Natural killer cell (primary cell): Measurements from ENCODE around the gene NFIL3. TPM values are rescaled to one million over a fixed set of nuclear protein-coding genes. Genes with fewer than 3 reads are reported as not detected.
A peak's percentile ranks its signal among the peaks of the same experiment; 100 is the strongest.

Experiments
- ATAC-seq, 3 donors: fragments of 150-1000 bp in 2 of 3; fragments of 200-7000 bp in 1 of 3; cut with Tn5 transposase; 1 replicate in 1 of 3; 2 replicates in 2 of 3; pipeline ENCODE4 v1.10.0; 2021; ENCODE audit warnings: mild to moderate bottlenecking in 2 of 3, moderate library complexity in 2 of 3
- DNase-seq, 2 donors: peaks; one replicate each; pipeline versions ENCODE4 v3.0.0 to v3.0.0-alpha.2; 2013 to 2021; ENCODE audit warnings: mixed read lengths in 1 of 2
- H3K27ac ChIP-seq: one replicate; pipeline ENCODE4 v1.5.1; 2013; ENCODE audit warnings: mild to moderate bottlenecking, low read length
- H3K27me3 ChIP-seq: one replicate; pipeline ENCODE4 v1.6.1; 2013; ENCODE audit warnings: low read length; ENCODE audit not compliant: control insufficient read depth, insufficient read depth
- H3K36me3 ChIP-seq: one replicate; pipeline ENCODE4 v1.6.1; 2013; ENCODE audit warnings: low read length; ENCODE audit not compliant: control insufficient read depth, insufficient read depth
- H3K4me1 ChIP-seq: one replicate; pipeline ENCODE4 v1.6.1; 2013; ENCODE audit warnings: low read length; ENCODE audit not compliant: control insufficient read depth, insufficient read depth
- H3K4me3 ChIP-seq: one replicate; pipeline ENCODE4 v1.5.1; 2013; ENCODE audit warnings: low read length
- H3K9me3 ChIP-seq: one replicate; pipeline ENCODE4 v1.6.1; 2013; ENCODE audit warnings: low read length; ENCODE audit not compliant: control insufficient read depth, insufficient read depth
- H3K27ac Mint-ChIP-seq, 2 donors: one replicate each; pipeline ENCODE4 v1.8.0; 2022; ENCODE audit warnings: mild to moderate bottlenecking in 2 of 2, mixed read lengths in 2 of 2, moderate library complexity in 1 of 2
- H3K27me3 Mint-ChIP-seq, 2 donors: one replicate each; pipeline ENCODE4 v1.8.0; 2022; ENCODE audit warnings: low read depth in 2 of 2, mixed read lengths in 2 of 2
- H3K36me3 Mint-ChIP-seq: one replicate; pipeline ENCODE4 v1.8.0; 2022; ENCODE audit warnings: mixed read lengths
- H3K4me1 Mint-ChIP-seq, 2 donors: one replicate each; pipeline ENCODE4 v1.8.0; 2022; ENCODE audit warnings: mixed read lengths in 2 of 2
- H3K4me3 Mint-ChIP-seq: one replicate; pipeline ENCODE4 v1.8.0; 2022; ENCODE audit warnings: mild to moderate bottlenecking, moderate library complexity, mixed read lengths
- H3K9me3 Mint-ChIP-seq, 2 donors: one replicate each; pipeline ENCODE4 v1.8.0; 2022; ENCODE audit warnings: mixed read lengths in 2 of 2
- WGBS: methylation state at CpG from one replicate; pipeline ENCODE4 v1.1.7; 2013; ENCODE audit warnings: missing lambda C conversion rate; ENCODE audit not compliant: insufficient coverage; 5-methylcytosine and 5-hydroxymethylcytosine counted together
- intact Hi-C: fragments of 100-400 bp; cut with micrococcal nuclease; formaldehyde crosslinking; loops from one replicate; pipeline ENCODE4 v1.14.2; 2022
- total RNA-seq, 4 donors: library from RNA; stranded (reverse); fragments of 120-200 nt in 1 of 4; gene quantifications; one replicate each; pipeline versions ENCODE4 v1.2.3 to v1.2.4, GENCODE V29; 2013 to 2022
- TF ChIP-seq, protein P1 (sequence below): fragments of 200-600 bp; IDR thresholded peaks from one replicate; pipeline ENCODE4 v1.8.0; 2022; ENCODE audit warnings: antibody characterized with exemption

The NFIL3 gene
- total RNA-seq, 3 donors from 2014 or later (not counting 1 experiment from before 2014, with no cell fraction given): 94.6 to 98.0 (median 97.0) TPM

DNA sequence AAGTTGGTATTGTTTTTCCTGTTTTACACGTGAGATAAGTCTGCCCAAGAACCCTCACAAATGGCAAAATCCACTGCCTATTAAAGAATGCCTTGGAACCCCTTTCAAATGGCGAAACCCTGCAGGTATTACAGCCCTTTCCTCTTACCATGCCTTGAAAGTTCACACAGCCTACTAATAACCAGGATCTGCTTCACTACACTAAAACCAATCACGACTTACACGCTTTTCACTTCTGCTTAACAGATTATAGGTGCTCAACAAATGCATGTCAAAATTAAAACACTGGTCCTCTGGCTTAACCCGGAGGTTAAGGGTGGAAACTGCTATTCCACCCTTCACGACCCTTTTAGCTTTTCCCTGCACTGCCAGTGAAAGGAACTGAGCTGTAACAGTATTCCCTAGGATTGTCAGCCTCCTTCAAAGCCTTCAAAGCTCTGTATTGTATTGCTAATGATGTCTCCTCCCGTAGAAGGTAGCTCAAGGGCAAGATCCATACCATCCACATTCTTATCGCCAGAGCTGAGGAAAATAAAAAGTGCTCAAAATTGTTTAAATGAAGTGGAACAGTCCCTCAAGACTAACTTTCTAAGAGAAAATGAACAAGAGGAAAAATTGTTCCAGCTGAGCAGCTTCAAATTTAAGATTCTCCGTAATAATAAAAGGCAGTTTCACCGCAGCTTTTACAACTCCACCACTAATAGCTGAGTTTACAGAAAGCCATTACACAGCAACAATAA, 62.9 kb downstream of the NFIL3 start:
- Mint-ChIP-seq H3K36me3 (no peaks in the 10 kb centered on the region), H3K27ac (peak overlapping the region; percentile 85 to 87), H3K9me3 (no peaks in the 10 kb centered on the region), H3K4me1 (peaks cover 39 to 51% of the 10 kb centered on the region in 2 donors), H3K27me3 (no peaks in the 10 kb centered on the region), H3K4me3 (peak overlapping the region; percentile 93)
- Histone ChIP-seq H3K36me3 (peaks cover 5% of the 10 kb centered on the region), H3K4me3 (peak overlapping the region; percentile 87), H3K4me1 (peaks cover 14% of the 10 kb centered on the region), H3K27me3 (no peaks in the 10 kb centered on the region), H3K27ac (peak overlapping the region; percentile 50), H3K9me3 (no peaks in the 10 kb centered on the region)
- no peak for DNase-seq
- no peak for ATAC-seq
- TF ChIP-seq, protein P1, sequence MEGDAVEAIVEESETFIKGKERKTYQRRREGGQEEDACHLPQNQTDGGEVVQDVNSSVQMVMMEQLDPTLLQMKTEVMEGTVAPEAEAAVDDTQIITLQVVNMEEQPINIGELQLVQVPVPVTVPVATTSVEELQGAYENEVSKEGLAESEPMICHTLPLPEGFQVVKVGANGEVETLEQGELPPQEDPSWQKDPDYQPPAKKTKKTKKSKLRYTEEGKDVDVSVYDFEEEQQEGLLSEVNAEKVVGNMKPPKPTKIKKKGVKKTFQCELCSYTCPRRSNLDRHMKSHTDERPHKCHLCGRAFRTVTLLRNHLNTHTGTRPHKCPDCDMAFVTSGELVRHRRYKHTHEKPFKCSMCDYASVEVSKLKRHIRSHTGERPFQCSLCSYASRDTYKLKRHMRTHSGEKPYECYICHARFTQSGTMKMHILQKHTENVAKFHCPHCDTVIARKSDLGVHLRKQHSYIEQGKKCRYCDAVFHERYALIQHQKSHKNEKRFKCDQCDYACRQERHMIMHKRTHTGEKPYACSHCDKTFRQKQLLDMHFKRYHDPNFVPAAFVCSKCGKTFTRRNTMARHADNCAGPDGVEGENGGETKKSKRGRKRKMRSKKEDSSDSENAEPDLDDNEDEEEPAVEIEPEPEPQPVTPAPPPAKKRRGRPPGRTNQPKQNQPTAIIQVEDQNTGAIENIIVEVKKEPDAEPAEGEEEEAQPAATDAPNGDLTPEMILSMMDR: no peak
- WGBS: 22% methylated on average over 8 of the region's 10 CpGs
- intact Hi-C loops: loop anchor here (1.0 to 10.0 kb wide), 2 partner anchors 64 to 266 kb away; no protein-coding TSS in a partner anchor

DNA sequence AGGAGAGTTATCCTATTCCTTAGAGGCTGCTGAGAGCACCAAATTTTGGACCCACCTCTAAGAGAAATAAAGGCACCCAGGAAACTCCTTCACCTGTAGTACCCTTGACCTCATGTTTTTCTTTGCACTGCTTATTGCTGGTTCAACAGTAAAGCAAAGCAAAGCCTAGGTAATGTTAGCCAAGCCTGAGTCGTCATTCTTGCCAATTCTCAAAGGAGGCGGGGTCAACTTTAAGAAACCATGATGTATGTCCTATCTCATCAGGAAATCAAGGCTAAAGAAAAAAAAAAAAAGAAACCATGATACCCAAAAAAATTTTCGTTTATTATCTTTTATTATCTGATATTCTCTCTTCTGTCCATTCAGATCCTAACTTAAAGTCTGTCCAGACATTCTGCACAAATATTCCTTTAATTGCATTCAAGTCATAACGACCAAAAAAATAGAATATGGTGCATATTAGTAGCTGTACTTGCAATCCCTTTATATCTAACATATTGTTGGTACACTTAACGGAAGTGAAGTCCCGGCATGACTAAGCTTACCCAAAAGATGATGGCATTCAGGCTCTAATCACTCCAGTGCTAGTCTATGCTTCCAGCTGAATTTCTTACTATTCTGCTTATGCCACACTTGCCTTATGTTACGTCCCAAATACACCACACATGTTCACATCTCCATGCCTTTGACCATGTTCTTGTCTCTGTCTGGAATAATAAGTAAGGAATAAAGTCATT, 63.7 kb downstream of the NFIL3 start:
- Mint-ChIP-seq H3K4me3 (peak overlapping the region; percentile 93), H3K27ac (peak overlapping the region in 1 of 2 donors; percentile 87), H3K27me3 (no peaks in the 10 kb centered on the region), H3K4me1 (peaks cover 39 to 51% of the 10 kb centered on the region in 2 donors), H3K9me3 (no peaks in the 10 kb centered on the region), H3K36me3 (no peaks in the 10 kb centered on the region)
- Histone ChIP-seq H3K27ac (no peak overlapping the region), H3K27me3 (no peaks in the 10 kb centered on the region), H3K4me1 (peaks cover 14% of the 10 kb centered on the region), H3K9me3 (no peaks in the 10 kb centered on the region), H3K36me3 (peaks cover 11% of the 10 kb centered on the region), H3K4me3 (no peak overlapping the region)
- ATAC-seq (no peak), DNase-seq (no peak)
- WGBS: 80% methylated on average over 4 of the region's 7 CpGs
- TF ChIP-seq, protein P1: no peak
- intact Hi-C loops: loop anchor here (10.0 kb wide), 1 partner anchor 265 kb away; no protein-coding TSS in a partner anchor

DNA sequence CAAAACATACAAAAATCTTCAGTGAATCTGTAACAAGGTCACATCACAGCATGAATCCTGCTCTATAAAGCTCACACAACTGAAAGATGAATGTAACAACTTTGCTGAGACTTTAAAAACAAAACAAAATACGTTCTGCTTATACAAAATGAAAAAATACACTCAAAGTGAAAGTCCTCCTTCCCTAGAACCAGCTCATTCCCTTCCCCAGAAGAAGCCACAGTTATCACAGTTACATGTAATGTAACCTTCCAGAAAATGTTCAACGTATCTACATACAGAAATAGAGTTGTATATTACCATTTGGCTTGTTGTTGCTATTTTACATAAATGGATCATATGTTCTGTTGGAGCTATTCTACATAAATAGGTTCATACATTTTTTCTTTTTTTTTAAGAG, 64.5 kb downstream of the NFIL3 start:
- WGBS: 47% methylated on average over 1 of the region's 2 CpGs
- H3K36me3 Mint-ChIP-seq: no peaks in the 10 kb centered on the region
- Histone ChIP-seq H3K36me3 (peaks cover 19% of the 10 kb centered on the region), H3K4me1 (peaks cover 14% of the 10 kb centered on the region), H3K4me3 (no peak overlapping the region), H3K27me3 (no peaks in the 10 kb centered on the region), H3K9me3 (no peaks in the 10 kb centered on the region), H3K27ac (no peak overlapping the region)
- H3K4me3 Mint-ChIP-seq: no peak overlapping the region
- intact Hi-C loops: no loop called here
- no peaks in the 10 kb centered on the region for H3K27me3 Mint-ChIP-seq
- DNase-seq: no peak
- peaks cover 39 to 51% of the 10 kb centered on the region in 2 donors for H3K4me1 Mint-ChIP-seq
- H3K9me3 Mint-ChIP-seq: no peaks in the 10 kb centered on the region
- TF ChIP-seq, protein P1: no peak
- no peak for ATAC-seq
- H3K27ac Mint-ChIP-seq: no peak overlapping the region

Other genes starting within 250 kb of the NFIL3 start
- 10 to 100 TPM; 26.7 to 36.6 (median 34.9) TPM for gene AUH, start 61.9 kb downstream of the NFIL3 start, total RNA-seq